LNCAP (cell line): Measurements from ENCODE around the gene RBM39.

Source experiments
- TF ChIP-seq, protein P1 (sequence below): fragments of 450-650 bp; IDR thresholded peaks from 2 replicates; pipeline ENCODE4 v1.5.1; 2017; ENCODE audit warnings: mild to moderate bottlenecking

Gene RBM39

DNA sequence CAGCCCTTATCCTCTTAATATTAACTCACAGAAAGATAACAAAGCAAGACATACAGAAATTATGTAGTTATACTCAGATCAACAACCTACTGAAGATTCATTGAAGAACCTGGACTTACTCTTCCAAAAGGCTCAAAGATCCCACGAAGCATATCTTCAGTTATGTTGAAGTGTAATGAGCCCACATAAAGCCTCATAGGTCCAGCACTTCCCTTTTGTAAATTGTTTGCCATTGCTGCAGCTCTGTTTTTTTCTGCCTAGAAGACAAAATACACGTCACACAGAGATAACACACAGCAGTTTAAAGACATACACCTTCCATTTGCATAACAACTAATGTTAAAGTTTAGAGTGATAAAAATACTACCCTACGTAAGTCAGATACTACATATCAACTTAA lies 20.4 kb downstream of the RBM39 start:
- TF ChIP-seq, protein P1, sequence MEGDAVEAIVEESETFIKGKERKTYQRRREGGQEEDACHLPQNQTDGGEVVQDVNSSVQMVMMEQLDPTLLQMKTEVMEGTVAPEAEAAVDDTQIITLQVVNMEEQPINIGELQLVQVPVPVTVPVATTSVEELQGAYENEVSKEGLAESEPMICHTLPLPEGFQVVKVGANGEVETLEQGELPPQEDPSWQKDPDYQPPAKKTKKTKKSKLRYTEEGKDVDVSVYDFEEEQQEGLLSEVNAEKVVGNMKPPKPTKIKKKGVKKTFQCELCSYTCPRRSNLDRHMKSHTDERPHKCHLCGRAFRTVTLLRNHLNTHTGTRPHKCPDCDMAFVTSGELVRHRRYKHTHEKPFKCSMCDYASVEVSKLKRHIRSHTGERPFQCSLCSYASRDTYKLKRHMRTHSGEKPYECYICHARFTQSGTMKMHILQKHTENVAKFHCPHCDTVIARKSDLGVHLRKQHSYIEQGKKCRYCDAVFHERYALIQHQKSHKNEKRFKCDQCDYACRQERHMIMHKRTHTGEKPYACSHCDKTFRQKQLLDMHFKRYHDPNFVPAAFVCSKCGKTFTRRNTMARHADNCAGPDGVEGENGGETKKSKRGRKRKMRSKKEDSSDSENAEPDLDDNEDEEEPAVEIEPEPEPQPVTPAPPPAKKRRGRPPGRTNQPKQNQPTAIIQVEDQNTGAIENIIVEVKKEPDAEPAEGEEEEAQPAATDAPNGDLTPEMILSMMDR = no peak

- TF ChIP-seq, protein P1 = no peak
Measured at GRCh38 chr20:35721219-35721618, 20.8 kb downstream of the RBM39 start.

- TF ChIP-seq, protein P1 = no peak
Measured at GRCh38 chr20:35720165-35721123, 21.6 kb downstream of the RBM39 start.

- TF ChIP-seq, protein P1 = no peak
Measured at GRCh38 chr20:35719717-35720116, 22.3 kb downstream of the RBM39 start.

- TF ChIP-seq, protein P1 = no peak
Measured at GRCh38 chr20:35718972-35719635, 23.0 kb downstream of the RBM39 start.

DNA sequence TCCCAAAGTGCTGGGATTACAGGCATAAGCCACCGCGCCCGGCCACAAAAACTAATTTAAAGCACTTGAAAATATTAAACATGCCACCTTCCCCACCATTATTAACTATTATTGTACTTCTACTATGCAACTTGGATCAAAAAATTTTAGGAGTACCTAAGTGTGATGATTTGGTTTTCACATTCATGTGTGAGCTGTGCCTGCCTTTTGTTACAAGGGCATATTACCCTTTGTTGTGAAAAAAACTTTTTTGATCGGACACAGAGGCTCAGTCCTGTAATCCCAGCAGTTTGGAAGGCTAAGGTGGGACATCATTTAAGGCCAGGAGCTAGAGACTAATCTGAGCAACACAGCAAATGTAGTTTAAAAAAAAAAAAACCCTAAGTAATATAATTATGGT lies 25.7 kb downstream of the RBM39 start:
- TF ChIP-seq, protein P1 = no peak

DNA sequence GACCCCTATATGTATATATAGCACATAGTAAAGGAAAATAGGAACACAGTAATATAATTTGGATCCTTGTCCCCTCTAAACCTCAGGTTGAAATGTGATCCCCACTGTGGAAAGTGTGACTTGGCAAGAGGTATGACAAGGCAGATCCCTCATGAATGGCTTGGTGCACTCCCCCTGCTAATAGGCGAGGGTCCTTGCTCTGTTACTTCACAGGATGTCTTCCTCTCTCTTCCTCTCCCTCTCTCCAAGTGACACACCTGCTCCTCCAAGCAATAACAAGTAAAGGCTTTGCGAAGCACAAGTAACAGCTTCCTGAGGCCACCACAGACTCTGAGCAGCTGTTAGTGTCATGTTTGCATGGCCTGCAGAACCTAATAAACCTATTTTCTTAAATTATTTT lies 26.4 kb downstream of the RBM39 start:
- TF ChIP-seq, protein P1 = no peak
